PC-9 (cell line): ENCODE results near the gene LMNB1.
"Not testable (repeated sequence)": the region's sequence is repeated elsewhere in the genome, so short reads cannot be mapped to it uniquely, and the experiment has no call there.

Source experiments
- EZH2 ChIP-seq: fragments of 200-600 bp; sonication (generic); IDR thresholded peaks from 2 replicates; pipeline ENCODE4 v1.8.0; 2017; ENCODE audit warnings: antibody characterized with exemption, low read depth
- TF ChIP-seq, protein P1 (sequence below): fragments of 200-600 bp; sonication (generic); conservative IDR thresholded peaks from 2 replicates; pipeline ENCODE4 v1.6.1; 2017; ENCODE audit warnings: mixed run types, antibody characterized with exemption, mild to moderate bottlenecking, moderate library complexity

DNA sequence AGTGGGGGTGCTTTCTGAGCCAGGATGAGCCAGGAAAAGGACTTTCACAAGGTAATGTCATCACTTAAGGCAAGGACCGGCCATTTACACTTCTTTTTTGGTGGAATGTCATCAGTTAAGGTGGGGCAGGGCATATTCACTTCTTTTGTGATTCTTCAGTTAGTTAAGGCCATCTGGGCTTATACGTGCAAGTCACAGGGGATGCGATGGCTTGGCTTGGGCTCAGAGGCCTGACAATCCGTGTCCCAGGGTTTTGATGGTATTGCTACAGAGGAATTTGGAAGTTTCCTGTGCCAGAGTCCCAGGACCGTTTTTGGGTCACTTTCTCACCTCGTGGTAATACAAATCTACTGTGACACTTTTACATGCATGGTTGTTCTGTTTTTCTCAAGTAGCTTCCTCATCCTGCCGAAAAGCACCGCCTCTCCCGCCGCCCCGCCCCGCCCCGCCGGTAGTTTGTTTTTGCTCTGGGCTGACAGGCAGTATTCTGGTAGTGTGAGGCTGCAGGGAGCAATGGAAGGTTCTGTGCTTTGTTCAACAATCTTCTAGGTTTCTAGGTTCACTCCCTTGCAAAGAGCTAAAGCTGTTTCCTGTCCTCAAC lies 68.6 kb downstream of the LMNB1 start:
- TF ChIP-seq, protein P1, sequence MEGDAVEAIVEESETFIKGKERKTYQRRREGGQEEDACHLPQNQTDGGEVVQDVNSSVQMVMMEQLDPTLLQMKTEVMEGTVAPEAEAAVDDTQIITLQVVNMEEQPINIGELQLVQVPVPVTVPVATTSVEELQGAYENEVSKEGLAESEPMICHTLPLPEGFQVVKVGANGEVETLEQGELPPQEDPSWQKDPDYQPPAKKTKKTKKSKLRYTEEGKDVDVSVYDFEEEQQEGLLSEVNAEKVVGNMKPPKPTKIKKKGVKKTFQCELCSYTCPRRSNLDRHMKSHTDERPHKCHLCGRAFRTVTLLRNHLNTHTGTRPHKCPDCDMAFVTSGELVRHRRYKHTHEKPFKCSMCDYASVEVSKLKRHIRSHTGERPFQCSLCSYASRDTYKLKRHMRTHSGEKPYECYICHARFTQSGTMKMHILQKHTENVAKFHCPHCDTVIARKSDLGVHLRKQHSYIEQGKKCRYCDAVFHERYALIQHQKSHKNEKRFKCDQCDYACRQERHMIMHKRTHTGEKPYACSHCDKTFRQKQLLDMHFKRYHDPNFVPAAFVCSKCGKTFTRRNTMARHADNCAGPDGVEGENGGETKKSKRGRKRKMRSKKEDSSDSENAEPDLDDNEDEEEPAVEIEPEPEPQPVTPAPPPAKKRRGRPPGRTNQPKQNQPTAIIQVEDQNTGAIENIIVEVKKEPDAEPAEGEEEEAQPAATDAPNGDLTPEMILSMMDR: not testable (repeated sequence)
- TF ChIP-seq EZH2: not testable (repeated sequence)
